ENCODE results near the gene RTBDN.

DNA sequence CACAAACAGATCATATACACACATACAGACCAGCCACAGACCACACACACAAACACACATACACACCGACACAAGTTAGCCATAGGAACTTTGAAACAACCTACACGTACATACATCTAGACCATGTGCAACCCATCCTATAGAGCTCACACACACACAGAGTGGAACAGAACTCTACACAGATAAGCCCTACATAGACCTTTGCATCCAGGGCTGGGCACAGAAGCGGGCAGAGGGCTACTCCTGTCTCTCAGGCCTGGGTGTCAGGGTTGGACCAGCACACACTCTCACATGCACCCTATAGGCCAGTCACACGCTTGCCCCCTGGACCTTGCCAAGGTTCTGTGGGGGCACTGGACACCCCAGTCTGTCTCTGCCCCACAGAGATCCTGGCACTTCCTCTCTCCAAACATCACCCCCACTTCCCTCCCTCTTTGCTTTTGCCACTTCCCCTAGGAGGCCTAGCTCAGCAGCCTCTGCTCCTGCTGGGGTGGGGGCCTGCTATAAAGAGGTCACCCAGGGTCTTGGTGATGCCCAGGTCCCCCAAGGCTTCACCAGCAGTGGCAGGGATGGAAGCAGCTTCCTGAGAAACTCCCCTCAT is 48.8 kb downstream of the RTBDN start:
- no peak for TF ChIP-seq EZH2phosphoT487 (IDR thresholded peaks at IDR 0.05; ENCODE audit: borderline replicate concordance)
- TF ChIP-seq EGR1 (IDR thresholded peaks at IDR 0.05; ENCODE audit: low read depth), result no peak
- no peak for TF ChIP-seq POLR2AphosphoS5 (IDR thresholded peaks at IDR 0.05; ENCODE audit: low read depth, low read length)
- no peak for TF ChIP-seq ZFX (IDR thresholded peaks at IDR 0.05)
- no peak for TF ChIP-seq REST (IDR thresholded peaks at IDR 0.05; ENCODE audit: low read depth)
- no peak for TF ChIP-seq EZH2 (IDR thresholded peaks at IDR 0.05)
- TF ChIP-seq CTCF (IDR thresholded peaks at IDR 0.05 in 2 of 3, conservative IDR thresholded peaks at IDR 0.05 in 1 of 3; ENCODE audit: borderline replicate concordance in 1 of 3, insufficient read depth in 1 of 3, low read depth in 2 of 3, low read length in 2 of 3), result no peak
- TF ChIP-seq POLR2A (IDR thresholded peaks at IDR 0.05; ENCODE audit: borderline replicate concordance, extremely low read depth, insufficient read depth, insufficient read length), result no peak

Data from HCT116 (cell line).